MCF 10A (cell line): ENCODE measurements around the gene MCC. TPM values are rescaled to one million over a fixed set of nuclear protein-coding genes. Genes with fewer than 3 reads are reported as not detected.
A peak's percentile ranks its signal among the peaks of the same experiment; 100 is the strongest.

Source experiments
- BruUV-seq: library from RNA; stranded (reverse); fragments of 400-500 nt; replicated peaks from 2 replicates; lab custom pipeline; 2021; lab: Mats Ljungman, UMichigan
- CTCF ChIA-PET: fragments of 300-600 bp; sonication (Branson Sonifier 250); formaldehyde crosslinking; extraction: SDS; loops from one replicate; lab custom pipeline; 2021; ENCODE audit warnings: antibody characterized with exemption, inconsistent platforms; lab: Yijun Ruan, JAX
- POLR2A ChIA-PET: fragments of 300-600, 350-650 bp; sonication (Branson Sonifier 250); formaldehyde crosslinking; extraction: SDS; loops from one replicate; lab custom pipeline; 2020; ENCODE audit warnings: antibody characterized with exemption, inconsistent platforms; lab: Yijun Ruan, JAX
- DNase-seq: peaks from one replicate; pipeline ENCODE4 v3.0.0-alpha.2; 2018; ENCODE audit not compliant: unreplicated experiment
- H3K27ac Mint-ChIP-seq: one replicate; pipeline ENCODE4 v1.8.0; 2022; ENCODE audit warnings: mild to moderate bottlenecking, low read depth, mixed read lengths; ENCODE audit not compliant: unreplicated experiment
- H3K27me3 Mint-ChIP-seq: one replicate; pipeline ENCODE4 v1.8.0; 2022; ENCODE audit warnings: mixed read lengths; ENCODE audit not compliant: insufficient read depth, unreplicated experiment
- H3K36me3 Mint-ChIP-seq: one replicate; pipeline ENCODE4 v1.8.0; 2022; ENCODE audit warnings: mild to moderate bottlenecking, moderate library complexity, mixed read lengths; ENCODE audit not compliant: insufficient read depth, unreplicated experiment
- H3K4me1 Mint-ChIP-seq: one replicate; pipeline ENCODE4 v1.8.0; 2022; ENCODE audit warnings: mixed read lengths; ENCODE audit not compliant: insufficient read depth, unreplicated experiment
- H3K4me3 Mint-ChIP-seq: one replicate; pipeline ENCODE4 v1.8.0; 2022; ENCODE audit warnings: mild to moderate bottlenecking, moderate library complexity, mixed read lengths; ENCODE audit not compliant: unreplicated experiment
- H3K9me3 Mint-ChIP-seq: one replicate; pipeline ENCODE4 v1.8.0; 2022; ENCODE audit warnings: mixed read lengths; ENCODE audit not compliant: unreplicated experiment
- CTCF ChIP-seq: fragments of 200-600 bp; IDR thresholded peaks from one replicate; pipeline ENCODE4 v1.8.0; 2022; ENCODE audit warnings: antibody characterized with exemption, mild to moderate bottlenecking; ENCODE audit not compliant: unreplicated experiment
- intact Hi-C: fragments of 100-400 bp; cut with micrococcal nuclease; formaldehyde crosslinking; loops from 2 replicates; pipeline ENCODE4 v1.14.1; 2022
- total RNA-seq: library from RNA; stranded (reverse); gene quantifications from 2 replicates; pipeline ENCODE4 v1.2.3, GENCODE V29; 2022

The MCC gene
- total RNA-seq, 1 experiment from 2014 or later: 25.3 TPM

- Mint-ChIP-seq H3K36me3 (peaks cover 6% of the 10 kb centered on the region), H3K9me3 (no peaks in the 10 kb centered on the region), H3K27me3 (no peaks in the 10 kb centered on the region), H3K4me3 (no peak overlapping the region), H3K27ac (peak overlapping the region; percentile 31), H3K4me1 (peaks cover 6% of the 10 kb centered on the region)
- ChIA-PET CTCF (no interaction called here), POLR2A (interaction anchor here (0.8 to 2.1 kb wide), 4 partner anchors 10 to 24 kb away, joined by 3 to 6 read pairs (median 5); no protein-coding TSS in a partner anchor)
- BruUV-seq: no TSS peak
- intact Hi-C loops: no loop called here
- no peak for TF ChIP-seq CTCF
- DNase-seq: no peak
Measured at GRCh38 chr5:113255105-113255504, 233.1 kb downstream of the MCC start.

GRCh38 chr5:113253037-113253436 lies 235.2 kb downstream of the MCC start:
- peaks cover 6% of the 10 kb centered on the region for H3K36me3 Mint-ChIP-seq
- ChIA-PET CTCF (interaction anchor here (0.9 kb wide), 1 partner anchor 257 kb away, joined by 5 read pairs; no protein-coding TSS in a partner anchor), POLR2A (interaction anchor here (1.0 to 1.1 kb wide), 3 partner anchors 9 to 28 kb away, joined by 3 to 4 read pairs (median 3); no protein-coding TSS in a partner anchor)
- H3K4me3 Mint-ChIP-seq: no peak overlapping the region
- no TSS peak for BruUV-seq
- no peaks in the 10 kb centered on the region for H3K27me3 Mint-ChIP-seq
- DNase-seq: no peak
- intact Hi-C loops: no loop called here
- no peak overlapping the region for H3K27ac Mint-ChIP-seq
- TF ChIP-seq CTCF: no peak
- H3K9me3 Mint-ChIP-seq: no peaks in the 10 kb centered on the region
- peaks cover 6% of the 10 kb centered on the region for H3K4me1 Mint-ChIP-seq

GRCh38 chr5:113252066-113252465 lies 236.2 kb downstream of the MCC start:
- H3K27ac Mint-ChIP-seq: no peak overlapping the region
- ChIA-PET POLR2A (interaction anchor here (1.0 kb wide), 1 partner anchor 85 kb away, joined by 3 read pairs; no protein-coding TSS in a partner anchor), CTCF (interaction anchor here (0.7 to 0.8 kb wide), 3 partner anchors 8 to 254 kb away, joined by 3 read pairs; no protein-coding TSS in a partner anchor)
- DNase-seq: no peak
- intact Hi-C loops: no loop called here
- no peak overlapping the region for H3K4me3 Mint-ChIP-seq
- peaks cover 6% of the 10 kb centered on the region for H3K36me3 Mint-ChIP-seq
- no TSS peak for BruUV-seq
- TF ChIP-seq CTCF: no peak
- no peaks in the 10 kb centered on the region for H3K9me3 Mint-ChIP-seq
- H3K27me3 Mint-ChIP-seq: no peaks in the 10 kb centered on the region
- H3K4me1 Mint-ChIP-seq: peaks cover 2% of the 10 kb centered on the region

- peak; percentile 18 for DNase-seq
- intact Hi-C loops: no loop called here
- no TSS peak for BruUV-seq
- Mint-ChIP-seq H3K36me3 (no peaks in the 10 kb centered on the region), H3K27ac (no peak overlapping the region), H3K4me3 (no peak overlapping the region), H3K27me3 (no peaks in the 10 kb centered on the region), H3K9me3 (no peaks in the 10 kb centered on the region), H3K4me1 (no peaks in the 10 kb centered on the region)
- ChIA-PET CTCF (interaction anchor here (0.6 kb wide), 1 partner anchor 235 kb away, joined by 3 read pairs; no protein-coding TSS in a partner anchor), POLR2A (interaction anchor here (1.8 kb wide), 1 partner anchor 13 kb away, joined by 9 read pairs; no protein-coding TSS in a partner anchor)
- TF ChIP-seq CTCF: no peak
Measured at GRCh38 chr5:113250341-113250953, 237.8 kb downstream of the MCC start.
